SU-DHL-6 (cell line): ENCODE results near the gene PEX6.

Experiments used
- H2AFZ ChIP-seq: fragments of 200-600 bp; sonication (generic); 2 replicates; pipeline ENCODE4 v1.6.1; 2014; ENCODE audit warnings: low read depth, mild to moderate bottlenecking, moderate library complexity, mixed read lengths, antibody characterized with exemption, low read length; ENCODE audit not compliant: severe bottlenecking
- H3F3A ChIP-seq: fragments of 200-600 bp; shearing (Covaris generic); 2 replicates; pipeline ENCODE4 v1.6.0; 2016; ENCODE audit warnings: antibody characterized with exemption, mild to moderate bottlenecking; ENCODE audit not compliant: insufficient read depth
- H3K27ac ChIP-seq: fragments of 200-600 bp; sonication (generic); 2 replicates; pipeline ENCODE4 v1.5.1; 2016; ENCODE audit warnings: low read depth, mild to moderate bottlenecking, low read length, moderate library complexity, mixed read lengths
- H3K27me3 ChIP-seq: fragments of 200-600 bp; sonication (generic), shearing (Covaris generic); 2 replicates; pipeline ENCODE4 v1.6.0; 2014; ENCODE audit warnings: mild to moderate bottlenecking, low read length
- H3K36me3 ChIP-seq: fragments of 200-600 bp; sonication (generic); 2 replicates; pipeline ENCODE4 v1.6.1; 2014; ENCODE audit warnings: mild to moderate bottlenecking, low read length, mixed read lengths
- H3K4me2 ChIP-seq: fragments of 300-600, 200-600 bp; shearing (Covaris generic), sonication (generic); 2 replicates; pipeline ENCODE4 v1.6.0; 2014; ENCODE audit warnings: low read length, low read depth, mild to moderate bottlenecking; ENCODE audit not compliant: poor library complexity, severe bottlenecking
- H3K4me3 ChIP-seq: fragments of 200-600 bp; sonication (generic); 2 replicates; pipeline ENCODE4 v1.5.1; 2014; ENCODE audit warnings: antibody characterized with exemption, low read length, mild to moderate bottlenecking, mixed read lengths; ENCODE audit not compliant: insufficient read depth, poor library complexity, severe bottlenecking
- H3K79me2 ChIP-seq: fragments of 200-600 bp; sonication (generic); 2 replicates; pipeline ENCODE4 v1.6.1; 2014; ENCODE audit warnings: mild to moderate bottlenecking, low read length, moderate library complexity; ENCODE audit not compliant: insufficient read depth
- H3K9ac ChIP-seq: fragments of 200-600 bp; sonication (generic); 2 replicates; pipeline ENCODE4 v1.7.0; 2014; ENCODE audit warnings: mild to moderate bottlenecking, low read length
- H3K9me2 ChIP-seq: fragments of 200-600 bp; sonication (generic); replicated peaks from 2 replicates; pipeline ENCODE4 v1.6.1; 2014; ENCODE audit warnings: low read length; ENCODE audit not compliant: insufficient read depth
- H3K9me3 ChIP-seq: fragments of 200-600 bp; sonication (generic); 2 replicates; pipeline ENCODE4 v1.6.1; 2014; ENCODE audit warnings: low read length, mixed read lengths; ENCODE audit not compliant: insufficient read depth
- H4K20me1 ChIP-seq: fragments of 200-600 bp; sonication (generic); 2 replicates; pipeline ENCODE4 v1.6.1; 2014; ENCODE audit warnings: low read depth, mild to moderate bottlenecking, antibody characterized with exemption, low read length, moderate library complexity, mixed read lengths
- EZH2phosphoT487 ChIP-seq: fragments of 200-600 bp; sonication (generic), shearing (Covaris generic); conservative IDR thresholded peaks from 2 replicates; pipeline ENCODE4 v1.6.1; 2018; ENCODE audit warnings: mild to moderate bottlenecking, antibody characterized with exemption, low read length, moderate library complexity, mixed read lengths
- TF ChIP-seq, protein P1 (sequence below): fragments of 200-600 bp; sonication (generic); IDR thresholded peaks from one replicate; pipeline ENCODE4 v1.5.1; 2017; ENCODE audit warnings: antibody characterized with exemption, mild to moderate bottlenecking, low read length, moderate library complexity; ENCODE audit not compliant: insufficient read depth, poor library complexity, severe bottlenecking

Gene PEX6

DNA sequence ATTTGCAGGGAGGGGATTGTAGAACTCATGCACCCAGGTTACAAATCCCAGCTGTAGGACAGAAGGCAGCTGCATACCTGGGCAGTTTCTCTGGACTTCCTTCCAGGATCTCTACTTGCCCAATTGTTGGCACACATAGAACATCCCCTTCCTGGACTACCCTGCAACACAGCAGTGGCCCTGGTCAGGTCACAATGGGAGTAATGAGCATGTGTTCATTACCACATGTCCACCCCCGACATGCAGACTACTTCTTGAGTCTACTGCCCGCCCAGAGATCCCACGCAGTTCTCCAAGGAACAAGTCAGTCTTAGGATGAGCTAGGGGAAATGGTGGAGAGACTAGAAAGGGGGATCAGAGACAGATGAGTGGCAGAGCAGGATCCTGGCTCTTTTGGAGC is 5.1 kb downstream of the PEX6 start:
- H3K36me3 ChIP-seq: peaks cover 5% of the 10 kb centered on the region; the same call in 1 of the 2 replicates
- H3K27ac ChIP-seq: no peak overlapping the region
- peaks cover 38% of the 10 kb centered on the region for H3K79me2 ChIP-seq
- H3F3A ChIP-seq: peaks cover 11% of the 10 kb centered on the region; the same call in 1 of the 2 replicates
- no peaks in the 10 kb centered on the region for H3K9me2 ChIP-seq
- H3K27me3 ChIP-seq: no peaks in the 10 kb centered on the region
- H3K4me2 ChIP-seq: no peak overlapping the region
- H3K9me3 ChIP-seq: no peaks in the 10 kb centered on the region
- no peaks in the 10 kb centered on the region for H4K20me1 ChIP-seq
- no peak overlapping the region for H3K4me3 ChIP-seq
- H3K9ac ChIP-seq: no peak overlapping the region
- TF ChIP-seq EZH2phosphoT487: no peak
- TF ChIP-seq, protein P1, sequence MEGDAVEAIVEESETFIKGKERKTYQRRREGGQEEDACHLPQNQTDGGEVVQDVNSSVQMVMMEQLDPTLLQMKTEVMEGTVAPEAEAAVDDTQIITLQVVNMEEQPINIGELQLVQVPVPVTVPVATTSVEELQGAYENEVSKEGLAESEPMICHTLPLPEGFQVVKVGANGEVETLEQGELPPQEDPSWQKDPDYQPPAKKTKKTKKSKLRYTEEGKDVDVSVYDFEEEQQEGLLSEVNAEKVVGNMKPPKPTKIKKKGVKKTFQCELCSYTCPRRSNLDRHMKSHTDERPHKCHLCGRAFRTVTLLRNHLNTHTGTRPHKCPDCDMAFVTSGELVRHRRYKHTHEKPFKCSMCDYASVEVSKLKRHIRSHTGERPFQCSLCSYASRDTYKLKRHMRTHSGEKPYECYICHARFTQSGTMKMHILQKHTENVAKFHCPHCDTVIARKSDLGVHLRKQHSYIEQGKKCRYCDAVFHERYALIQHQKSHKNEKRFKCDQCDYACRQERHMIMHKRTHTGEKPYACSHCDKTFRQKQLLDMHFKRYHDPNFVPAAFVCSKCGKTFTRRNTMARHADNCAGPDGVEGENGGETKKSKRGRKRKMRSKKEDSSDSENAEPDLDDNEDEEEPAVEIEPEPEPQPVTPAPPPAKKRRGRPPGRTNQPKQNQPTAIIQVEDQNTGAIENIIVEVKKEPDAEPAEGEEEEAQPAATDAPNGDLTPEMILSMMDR: no peak
- no peak overlapping the region for H2AFZ ChIP-seq

DNA sequence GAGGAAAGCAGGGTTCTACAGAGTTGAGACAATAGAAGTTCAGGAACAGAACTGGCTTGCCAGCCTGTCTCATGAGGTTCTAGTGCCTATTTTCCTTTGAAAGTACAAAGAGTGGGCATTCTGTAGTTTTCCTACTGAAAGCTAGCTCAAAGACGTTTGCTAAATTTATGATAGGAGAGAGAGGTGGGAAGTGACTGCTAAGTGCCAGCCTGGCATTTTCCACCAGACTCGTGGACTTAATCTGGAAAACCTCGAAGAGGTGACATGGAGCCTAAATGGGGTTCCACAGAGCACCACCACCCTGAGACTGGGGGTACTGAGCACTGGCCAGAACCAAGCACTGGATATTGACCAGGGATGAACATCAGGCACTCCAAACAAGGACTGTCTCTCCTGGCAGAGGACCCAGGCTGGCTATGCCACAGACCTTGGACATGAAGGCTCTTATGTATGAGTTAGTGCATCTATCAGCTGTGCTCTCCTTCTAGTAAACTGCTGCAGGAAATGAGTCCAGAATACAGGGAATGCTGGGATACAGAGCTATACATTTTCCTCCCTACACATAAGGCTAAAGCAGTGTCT is 7.1 kb downstream of the PEX6 start:
- Histone ChIP-seq H3K9me3 (no peaks in the 10 kb centered on the region), H3K27me3 (no peaks in the 10 kb centered on the region), H3K79me2 (peaks cover 18% of the 10 kb centered on the region), H3K9me2 (no peaks in the 10 kb centered on the region), H3K9ac (no peak overlapping the region), H2AFZ (no peak overlapping the region), H3K4me2 (no peak overlapping the region), H4K20me1 (no peaks in the 10 kb centered on the region), H3F3A (peaks cover 10% of the 10 kb centered on the region; the same call in 1 of the 2 replicates), H3K4me3 (no peak overlapping the region), H3K36me3 (peaks cover 4% of the 10 kb centered on the region; the same call in 1 of the 2 replicates), H3K27ac (no peak overlapping the region)
- TF ChIP-seq, protein P1: no peak
- no peak for TF ChIP-seq EZH2phosphoT487

DNA sequence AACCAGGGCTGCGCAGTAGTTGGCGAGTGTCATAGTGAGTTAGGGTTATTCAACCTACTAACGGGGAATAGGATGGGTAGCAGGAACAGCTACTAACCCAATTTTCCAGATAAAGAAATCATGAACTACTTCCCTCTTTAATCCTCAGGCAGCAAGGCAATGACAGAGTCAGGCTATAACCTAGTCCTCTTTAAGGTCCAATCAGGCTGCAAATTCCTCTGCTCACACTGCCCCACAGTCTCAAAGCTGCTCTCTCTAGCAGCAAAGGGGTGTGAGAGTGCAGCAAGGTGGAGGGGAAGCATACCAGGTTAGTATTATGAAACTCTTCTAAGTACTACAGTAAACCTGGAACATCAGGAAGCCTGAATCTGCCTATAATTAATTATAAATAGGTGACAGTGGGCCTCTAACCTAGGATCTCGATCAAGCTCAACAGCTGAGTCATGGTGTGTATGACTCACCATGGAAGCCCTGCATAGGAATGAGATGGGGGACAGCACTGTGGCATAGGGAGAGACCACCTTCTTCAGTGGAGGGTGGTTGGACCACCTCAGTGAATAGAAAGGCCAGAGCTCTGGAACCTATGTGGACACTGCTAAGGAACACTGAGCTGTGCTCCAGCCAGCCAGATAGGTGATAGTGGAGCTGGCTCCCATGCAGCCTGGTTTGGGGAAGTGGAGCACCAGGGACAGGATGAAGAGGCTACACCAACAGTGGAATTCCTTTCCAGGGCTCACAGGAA is 7.9 kb downstream of the PEX6 start:
- Histone ChIP-seq H3K4me3 (no peak overlapping the region), H3K4me2 (no peak overlapping the region), H2AFZ (no peak overlapping the region), H3K9me2 (no peaks in the 10 kb centered on the region), H3K27ac (no peak overlapping the region), H3K36me3 (no peaks in the 10 kb centered on the region), H3K27me3 (no peaks in the 10 kb centered on the region), H3K79me2 (peaks cover 10% of the 10 kb centered on the region; the same call in 1 of the 2 replicates), H3F3A (0 out of 2 replicates have a peak, but pooled peaks cover 6% of the 10 kb centered on the region), H4K20me1 (no peaks in the 10 kb centered on the region), H3K9ac (no peak overlapping the region), H3K9me3 (no peaks in the 10 kb centered on the region)
- TF ChIP-seq EZH2phosphoT487: no peak
- TF ChIP-seq, protein P1: no peak
